ENCODE results near the gene RPS16. TPM values are rescaled to one million over a fixed set of nuclear protein-coding genes. Genes with fewer than 3 reads are reported as not detected.

RPS16 gene
- total and polyA plus RNA-seq, 9 of the 15 experiments (the other 6 are each of a cell fraction or from before 2014, with no cell fraction given): 82.6 to 3,671 (median 2,204) TPM

- no peaks in the 10 kb centered on the region for H3K9me1 ChIP-seq (ENCODE audit: control insufficient read depth, insufficient read depth, low read length)
- in situ Hi-C loops (cut with MboI) (no loop called here), intact Hi-C loops (cut with micrococcal nuclease) (no loop called here)
- 86% methylated on average over 21 of the region's 30 CpGs for WGBS (ENCODE audit: insufficient coverage, low coverage, missing lambda C conversion rate)
- ChIA-PET POLR2A (interaction anchor here (0.6 to 2.5 kb wide), 3 partner anchors 11 to 26 kb away, joined by 5 to 7 read pairs (median 5); partner anchors contain the start of genes MED29 and PAF1), CTCF (ENCODE audit: low intra/inter-chr PET ratio) (no interaction called here)
- no peaks in the 10 kb centered on the region for H4K20me1 ChIP-seq (replicated peaks; ENCODE audit: control insufficient read depth, insufficient read depth, low read length)
- no peaks in the 10 kb centered on the region for H3K27me3 ChIP-seq (ENCODE audit: control insufficient read depth in 2 of 2, insufficient read depth in 2 of 2, low read length in 2 of 2)
- no peak overlapping the region for H3K4me3 ChIP-seq
- peaks cover 9 to 43% of the 10 kb centered on the region in 2 experiments; a peak in 4 of 5 replicates for H3K4me1 ChIP-seq (replicated peaks in 1 of 2; ENCODE audit: control insufficient read depth in 2 of 2, insufficient read depth in 2 of 2, low read length in 2 of 2)
- H3K9me3 ChIP-seq (replicated peaks; ENCODE audit: control insufficient read depth, insufficient read depth, low read depth, low read length): no peaks in the 10 kb centered on the region
- no peak overlapping the region for H2AFZ ChIP-seq (ENCODE audit: low read depth, low read length)
- no peak for ATAC-seq
- no peak for TF ChIP-seq NBN (IDR thresholded peaks at IDR 0.05; ENCODE audit: low read depth)
- peak; percentile 46 for TF ChIP-seq POLR2G (IDR thresholded peaks at IDR 0.05; ENCODE audit: low read depth, low read length)
- no peak overlapping the region for H3K4me2 ChIP-seq (ENCODE audit: insufficient read depth, low read length)
- H3K9ac ChIP-seq (ENCODE audit: insufficient read depth in 1 of 2, low read depth in 2 of 2, low read length in 2 of 2): peak overlapping the region in 1 of 2 experiments; percentile 35; a peak in 1 of 4 replicates
- no TSS peak for BruUV-seq (replicated peaks)
- no peak overlapping the region for H3K27ac ChIP-seq (ENCODE audit: extremely low read depth, low read depth, low read length)
- FAIRE-seq: no peak
- peaks cover 27% of the 10 kb centered on the region; the same call in 2 of the 3 replicates for H3K36me3 ChIP-seq (ENCODE audit: control insufficient read depth, insufficient read depth, low read length)
- no peak for DNase-seq (ENCODE audit: extremely low read depth in 1 of 4, low spot score in 3 of 4)
- H3K79me2 ChIP-seq (ENCODE audit: control insufficient read depth, insufficient read depth, low read length): peaks cover 19% of the 10 kb centered on the region
Observed at GRCh38 chr19:39417463-39418181, 18.1 kb downstream of the RPS16 start.

Measured in K562 (cell line).